Measurements from ENCODE around the gene GPR155.

DNA sequence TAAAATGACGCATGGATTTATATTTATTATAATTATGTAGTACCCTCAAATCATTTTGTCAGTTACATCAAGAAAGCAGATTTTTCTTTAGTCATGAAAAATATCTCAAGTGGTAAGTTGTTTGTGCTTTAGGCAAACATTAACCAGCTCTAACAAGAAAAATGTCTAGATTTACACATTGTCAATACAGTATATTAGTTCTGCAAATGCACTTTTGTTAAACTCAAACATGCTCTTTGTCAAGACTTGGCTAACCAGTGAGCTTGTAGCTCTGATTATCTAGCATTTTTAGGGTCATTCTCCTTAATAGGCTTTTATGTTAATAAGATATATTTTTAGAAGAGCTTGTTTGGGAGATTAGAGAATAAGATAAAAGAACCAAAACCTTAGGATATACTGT lies 58.6 kb downstream of the GPR155 start:
- TF ChIP-seq POLR2A (IDR thresholded peaks at IDR 0.05) (no peak), POLR2AphosphoS5 (IDR thresholded peaks at IDR 0.05) (no peak)
- TF ChIP-seq, protein P1, sequence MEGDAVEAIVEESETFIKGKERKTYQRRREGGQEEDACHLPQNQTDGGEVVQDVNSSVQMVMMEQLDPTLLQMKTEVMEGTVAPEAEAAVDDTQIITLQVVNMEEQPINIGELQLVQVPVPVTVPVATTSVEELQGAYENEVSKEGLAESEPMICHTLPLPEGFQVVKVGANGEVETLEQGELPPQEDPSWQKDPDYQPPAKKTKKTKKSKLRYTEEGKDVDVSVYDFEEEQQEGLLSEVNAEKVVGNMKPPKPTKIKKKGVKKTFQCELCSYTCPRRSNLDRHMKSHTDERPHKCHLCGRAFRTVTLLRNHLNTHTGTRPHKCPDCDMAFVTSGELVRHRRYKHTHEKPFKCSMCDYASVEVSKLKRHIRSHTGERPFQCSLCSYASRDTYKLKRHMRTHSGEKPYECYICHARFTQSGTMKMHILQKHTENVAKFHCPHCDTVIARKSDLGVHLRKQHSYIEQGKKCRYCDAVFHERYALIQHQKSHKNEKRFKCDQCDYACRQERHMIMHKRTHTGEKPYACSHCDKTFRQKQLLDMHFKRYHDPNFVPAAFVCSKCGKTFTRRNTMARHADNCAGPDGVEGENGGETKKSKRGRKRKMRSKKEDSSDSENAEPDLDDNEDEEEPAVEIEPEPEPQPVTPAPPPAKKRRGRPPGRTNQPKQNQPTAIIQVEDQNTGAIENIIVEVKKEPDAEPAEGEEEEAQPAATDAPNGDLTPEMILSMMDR (IDR thresholded peaks at IDR 0.05 in 8 of 11, conservative IDR thresholded peaks at IDR 0.05 in 3 of 11), result no peak

All from spleen (tissue), 7 donors.